ENCODE results near the gene SLC11A2. TPM values are rescaled to one million over a fixed set of nuclear protein-coding genes. Genes with fewer than 3 reads are reported as not detected.

SLC11A2 gene
- 47.3 TPM for total RNA-seq (ENCODE audit: unreplicated experiment)
- long read RNA-seq, full-length matches to known transcripts, result 11 of 16 reads
- long read RNA-seq, partial matches to known transcripts, result 2 of 16 reads
- long read RNA-seq, other reads (novel, unspliced or antisense), result 3 of 16 reads

DNA sequence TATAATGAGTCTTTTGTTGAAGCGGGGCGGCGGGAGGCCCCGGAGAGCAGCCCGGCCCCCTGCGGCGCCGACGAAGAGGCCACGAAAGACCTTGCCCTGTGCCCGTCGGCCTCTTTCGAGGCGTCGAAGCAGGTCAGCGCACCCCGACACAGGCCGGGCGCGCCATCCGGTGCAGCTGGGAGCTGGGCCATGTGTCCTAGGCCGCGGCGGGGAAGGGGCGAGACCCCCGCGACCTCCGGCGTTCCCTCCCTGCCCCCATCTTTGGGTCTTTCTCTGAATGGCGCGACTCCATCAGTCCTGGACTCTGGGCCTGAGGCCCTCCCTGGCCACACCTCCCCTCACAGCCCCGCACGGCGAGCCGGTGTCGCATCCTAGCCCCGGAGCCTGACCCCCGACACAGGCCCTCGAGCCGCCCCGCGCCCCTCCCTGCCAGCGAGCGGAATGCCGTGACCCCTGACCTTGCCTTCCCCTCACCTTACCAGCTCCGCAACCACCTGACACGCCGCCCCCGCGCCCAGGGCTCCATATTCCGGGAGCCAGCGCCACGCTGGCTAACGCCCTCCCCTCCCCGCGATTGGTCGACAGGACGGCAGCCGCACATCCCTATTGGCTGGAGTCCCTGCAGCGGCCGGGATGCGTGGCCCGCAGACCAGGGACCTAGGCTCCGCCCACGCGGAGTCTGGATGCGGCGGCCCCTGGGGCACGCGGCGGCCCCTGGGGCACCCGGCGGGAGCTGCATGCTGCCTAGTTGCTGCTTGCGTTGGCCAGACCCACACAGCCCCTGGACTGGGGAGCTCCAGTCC lies at the start of gene SLC11A2:
Gene SLC11A2 (minus strand): TSS at position 549 of the 803 bp plus-strand sequence. CDS start 15,656 bp downstream, outside the sequence.
- peak within 1 kb of the TSS; percentile 86 for H3K27ac Mint-ChIP-seq (ENCODE audit: unreplicated experiment)
- peak; percentile 92 for DNase-seq (ENCODE audit: low spot score)
- H3K4me1 Mint-ChIP-seq (ENCODE audit: unreplicated experiment), result peaks cover 30% of the 10 kb centered on the region
- H3K4me3 Mint-ChIP-seq (ENCODE audit: unreplicated experiment), result peak within 1 kb of the TSS; percentile 96
- TF ChIP-seq, protein P1, sequence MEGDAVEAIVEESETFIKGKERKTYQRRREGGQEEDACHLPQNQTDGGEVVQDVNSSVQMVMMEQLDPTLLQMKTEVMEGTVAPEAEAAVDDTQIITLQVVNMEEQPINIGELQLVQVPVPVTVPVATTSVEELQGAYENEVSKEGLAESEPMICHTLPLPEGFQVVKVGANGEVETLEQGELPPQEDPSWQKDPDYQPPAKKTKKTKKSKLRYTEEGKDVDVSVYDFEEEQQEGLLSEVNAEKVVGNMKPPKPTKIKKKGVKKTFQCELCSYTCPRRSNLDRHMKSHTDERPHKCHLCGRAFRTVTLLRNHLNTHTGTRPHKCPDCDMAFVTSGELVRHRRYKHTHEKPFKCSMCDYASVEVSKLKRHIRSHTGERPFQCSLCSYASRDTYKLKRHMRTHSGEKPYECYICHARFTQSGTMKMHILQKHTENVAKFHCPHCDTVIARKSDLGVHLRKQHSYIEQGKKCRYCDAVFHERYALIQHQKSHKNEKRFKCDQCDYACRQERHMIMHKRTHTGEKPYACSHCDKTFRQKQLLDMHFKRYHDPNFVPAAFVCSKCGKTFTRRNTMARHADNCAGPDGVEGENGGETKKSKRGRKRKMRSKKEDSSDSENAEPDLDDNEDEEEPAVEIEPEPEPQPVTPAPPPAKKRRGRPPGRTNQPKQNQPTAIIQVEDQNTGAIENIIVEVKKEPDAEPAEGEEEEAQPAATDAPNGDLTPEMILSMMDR (IDR thresholded peaks at IDR 0.05; ENCODE audit: unreplicated experiment), result no peak
- no peaks in the 10 kb centered on the region for H3K9me3 Mint-ChIP-seq (ENCODE audit: unreplicated experiment)
- H3K36me3 Mint-ChIP-seq (ENCODE audit: low read depth, unreplicated experiment), result no peaks in the 10 kb centered on the region
- peaks cover 4% of the 10 kb centered on the region for H3K27me3 Mint-ChIP-seq (ENCODE audit: unreplicated experiment)

DNA sequence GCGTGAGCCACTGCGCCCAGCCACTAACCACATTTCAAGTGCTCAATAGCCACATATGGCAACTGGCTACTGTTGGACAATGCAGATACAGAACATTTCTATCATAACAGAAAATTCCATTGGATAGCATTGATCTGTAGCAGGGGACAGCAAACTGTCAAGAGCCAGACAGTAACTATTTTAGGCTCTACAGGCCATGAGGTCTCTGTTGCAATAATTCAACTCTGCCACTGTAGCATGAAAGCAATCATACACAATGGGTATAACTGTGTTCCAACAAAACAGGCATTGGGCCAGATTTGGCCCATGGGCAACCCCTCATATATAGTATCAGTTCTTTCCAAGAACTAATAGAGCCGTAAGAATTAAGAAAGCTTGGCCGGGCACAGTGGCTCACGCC lies 49.2 kb upstream of the SLC11A2 start:
- H3K36me3 Mint-ChIP-seq (ENCODE audit: low read depth, unreplicated experiment), result peaks cover 24% of the 10 kb centered on the region
- peaks cover 7% of the 10 kb centered on the region for H3K27me3 Mint-ChIP-seq (ENCODE audit: unreplicated experiment)
- DNase-seq (ENCODE audit: low spot score), result no peak
- H3K27ac Mint-ChIP-seq (ENCODE audit: unreplicated experiment), result peak overlapping the region; percentile 88
- no peak overlapping the region for H3K4me3 Mint-ChIP-seq (ENCODE audit: unreplicated experiment)
- H3K4me1 Mint-ChIP-seq (ENCODE audit: unreplicated experiment), result peaks cover 41% of the 10 kb centered on the region
- TF ChIP-seq, protein P1 (IDR thresholded peaks at IDR 0.05; ENCODE audit: unreplicated experiment), result no peak
- H3K9me3 Mint-ChIP-seq (ENCODE audit: unreplicated experiment), result no peaks in the 10 kb centered on the region

DNA sequence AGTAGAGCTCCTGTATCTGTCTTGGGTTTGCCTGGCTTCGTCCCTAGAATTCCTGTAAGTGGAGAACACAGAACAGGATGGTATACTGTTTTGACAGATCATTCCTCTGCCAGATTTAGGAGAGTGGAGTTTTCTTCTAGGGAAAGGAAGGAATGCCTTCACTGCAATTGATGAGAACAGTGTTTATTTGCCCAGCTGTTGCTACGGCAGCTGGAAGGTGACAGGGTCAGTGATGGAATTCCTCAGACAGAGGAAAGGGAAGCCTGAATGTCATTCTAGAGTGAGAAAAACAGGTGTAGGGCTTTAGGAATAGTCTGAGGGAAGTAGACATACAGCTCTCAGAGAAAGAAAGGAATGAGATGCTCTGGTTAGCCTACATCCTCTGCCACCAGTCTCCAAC lies 45.5 kb upstream of the SLC11A2 start:
- Mint-ChIP-seq H3K27ac (ENCODE audit: unreplicated experiment) (peak overlapping the region; percentile 88), H3K4me3 (ENCODE audit: unreplicated experiment) (no peak overlapping the region), H3K4me1 (ENCODE audit: unreplicated experiment) (peaks cover 18% of the 10 kb centered on the region), H3K27me3 (ENCODE audit: unreplicated experiment) (peaks cover 5% of the 10 kb centered on the region), H3K36me3 (ENCODE audit: low read depth, unreplicated experiment) (peaks cover 31% of the 10 kb centered on the region), H3K9me3 (ENCODE audit: unreplicated experiment) (no peaks in the 10 kb centered on the region)
- TF ChIP-seq, protein P1 (IDR thresholded peaks at IDR 0.05; ENCODE audit: unreplicated experiment), result no peak
- peak; percentile 15 for DNase-seq (ENCODE audit: low spot score)

DNA sequence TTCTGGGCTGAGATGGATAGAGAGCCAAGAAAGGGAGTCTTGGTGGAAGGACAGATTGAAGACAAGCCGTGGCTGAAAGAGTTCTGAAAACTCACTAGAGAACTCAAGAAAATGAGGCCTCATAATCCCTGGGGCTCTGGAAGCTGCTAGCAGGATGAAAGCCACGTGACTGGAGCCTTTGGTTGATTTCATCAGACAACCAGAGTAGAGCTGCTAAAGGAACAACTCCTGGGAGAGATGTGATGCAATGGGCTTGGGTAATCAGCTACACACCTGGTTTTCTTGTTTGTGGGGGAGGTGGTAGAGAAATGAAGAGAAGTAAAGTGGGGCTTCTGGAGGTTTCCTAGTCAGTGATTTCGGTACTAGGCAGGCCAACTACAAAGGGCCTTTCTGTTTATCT lies 43.8 kb upstream of the SLC11A2 start:
- H3K27ac Mint-ChIP-seq (ENCODE audit: unreplicated experiment), result peak overlapping the region; percentile 75
- H3K9me3 Mint-ChIP-seq (ENCODE audit: unreplicated experiment), result no peaks in the 10 kb centered on the region
- TF ChIP-seq, protein P1 (IDR thresholded peaks at IDR 0.05; ENCODE audit: unreplicated experiment), result no peak
- H3K4me1 Mint-ChIP-seq (ENCODE audit: unreplicated experiment), result peaks cover 7% of the 10 kb centered on the region
- H3K27me3 Mint-ChIP-seq (ENCODE audit: unreplicated experiment), result peaks cover 2% of the 10 kb centered on the region
- no peak for DNase-seq (ENCODE audit: low spot score)
- peak overlapping the region; percentile 6 for H3K4me3 Mint-ChIP-seq (ENCODE audit: unreplicated experiment)
- H3K36me3 Mint-ChIP-seq (ENCODE audit: low read depth, unreplicated experiment), result peaks cover 32% of the 10 kb centered on the region

DNA sequence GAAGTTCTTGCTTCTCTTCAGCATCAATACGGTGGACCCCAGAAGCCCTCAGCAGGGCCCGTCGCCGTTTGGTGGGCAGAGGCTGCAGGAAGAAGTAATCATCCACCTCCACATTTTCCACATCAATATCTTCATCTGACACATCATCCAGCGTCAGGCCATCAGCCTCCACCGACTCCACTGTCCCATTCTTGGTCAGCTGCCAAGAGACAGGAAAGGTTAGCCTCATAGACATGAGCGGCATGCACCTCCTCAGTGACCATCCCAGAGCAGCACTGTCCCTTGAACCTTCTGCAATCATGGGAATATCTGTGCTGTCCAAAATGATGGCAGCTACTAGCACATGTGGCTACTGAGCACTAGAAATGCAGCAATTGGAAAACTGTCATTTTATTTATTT lies 41.6 kb upstream of the SLC11A2 start:
- H3K9me3 Mint-ChIP-seq (ENCODE audit: unreplicated experiment), result no peaks in the 10 kb centered on the region
- H3K36me3 Mint-ChIP-seq (ENCODE audit: low read depth, unreplicated experiment), result peaks cover 37% of the 10 kb centered on the region
- no peak overlapping the region for H3K27ac Mint-ChIP-seq (ENCODE audit: unreplicated experiment)

More for the DNA sequence above, 41.6 kb upstream of the SLC11A2 start:
- DNase-seq (ENCODE audit: low spot score), result no peak
- Mint-ChIP-seq H3K4me1 (ENCODE audit: unreplicated experiment) (peaks cover 7% of the 10 kb centered on the region), H3K4me3 (ENCODE audit: unreplicated experiment) (peak overlapping the region; percentile 84), H3K27me3 (ENCODE audit: unreplicated experiment) (peaks cover 2% of the 10 kb centered on the region)
- TF ChIP-seq, protein P1 (IDR thresholded peaks at IDR 0.05; ENCODE audit: unreplicated experiment), result no peak
